ENCODE measurements around the gene LTC4S.

GRCh38 chr5:179798771-179799643 lies 5.2 kb downstream of the LTC4S start:
- TF ChIP-seq, protein P1, sequence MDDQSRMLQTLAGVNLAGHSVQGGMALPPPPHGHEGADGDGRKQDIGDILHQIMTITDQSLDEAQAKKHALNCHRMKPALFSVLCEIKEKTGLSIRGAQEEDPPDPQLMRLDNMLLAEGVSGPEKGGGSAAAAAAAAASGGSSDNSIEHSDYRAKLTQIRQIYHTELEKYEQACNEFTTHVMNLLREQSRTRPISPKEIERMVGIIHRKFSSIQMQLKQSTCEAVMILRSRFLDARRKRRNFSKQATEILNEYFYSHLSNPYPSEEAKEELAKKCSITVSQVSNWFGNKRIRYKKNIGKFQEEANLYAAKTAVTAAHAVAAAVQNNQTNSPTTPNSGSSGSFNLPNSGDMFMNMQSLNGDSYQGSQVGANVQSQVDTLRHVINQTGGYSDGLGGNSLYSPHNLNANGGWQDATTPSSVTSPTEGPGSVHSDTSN (IDR thresholded peaks at IDR 0.05): no peak
- TF ChIP-seq JUN (IDR thresholded peaks at IDR 0.05) (no peak), CTCF (IDR thresholded peaks at IDR 0.05) (no peak), MAX (IDR thresholded peaks at IDR 0.05) (no peak), JUNB (IDR thresholded peaks at IDR 0.05) (no peak), KDM5A (IDR thresholded peaks at IDR 0.05) (no peak), KDM1A (IDR thresholded peaks at IDR 0.05; ENCODE audit: low read depth) (no peak), NFE2L2 (conservative IDR thresholded peaks at IDR 0.05; ENCODE audit: low read length) (no peak), POLR2A (IDR thresholded peaks at IDR 0.05; ENCODE audit: low read length) (no peak), ESRRA (IDR thresholded peaks at IDR 0.05; ENCODE audit: borderline replicate concordance, low read length) (no peak), RAD21 (conservative IDR thresholded peaks at IDR 0.05 in 1 of 2, IDR thresholded peaks at IDR 0.05 in 1 of 2) (no peak)
